ENCODE results near the gene FAAH.

Gene FAAH

GRCh38 chr1:46400421-46400820 lies 6.3 kb downstream of the FAAH start:
- no peak overlapping the region for H3K4me3 ChIP-seq (ENCODE audit: low read depth, low read length)

GRCh38 chr1:46401154-46401913 lies 7.2 kb downstream of the FAAH start:
- no peak overlapping the region for H3K4me3 ChIP-seq (ENCODE audit: low read depth, low read length)

GRCh38 chr1:46401964-46402626 lies 8.0 kb downstream of the FAAH start:
- no peak overlapping the region for H3K4me3 ChIP-seq (ENCODE audit: low read depth, low read length)

GRCh38 chr1:46403916-46404315 lies 9.8 kb downstream of the FAAH start:
- no peak overlapping the region for H3K4me3 ChIP-seq (ENCODE audit: low read depth, low read length)

GRCh38 chr1:46404482-46405196 lies 10.5 kb downstream of the FAAH start:
- no peak overlapping the region for H3K4me3 ChIP-seq (ENCODE audit: low read depth, low read length)

- H3K4me3 ChIP-seq (ENCODE audit: low read depth, low read length): no peak overlapping the region
Measured at GRCh38 chr1:46405197-46405555, 11.1 kb downstream of the FAAH start.

GRCh38 chr1:46405724-46406123 lies 11.6 kb downstream of the FAAH start:
- H3K4me3 ChIP-seq (ENCODE audit: low read depth, low read length): no peak overlapping the region

GRCh38 chr1:46406881-46407608 lies 12.9 kb downstream of the FAAH start:
- no peak overlapping the region for H3K4me3 ChIP-seq (ENCODE audit: low read depth, low read length)

GRCh38 chr1:46407636-46408035 lies 13.5 kb downstream of the FAAH start:
- no peak overlapping the region for H3K4me3 ChIP-seq (ENCODE audit: low read depth, low read length)

GRCh38 chr1:46408356-46409062 lies 14.4 kb downstream of the FAAH start:
- H3K4me3 ChIP-seq (ENCODE audit: low read depth, low read length): no peak overlapping the region

- H3K4me3 ChIP-seq (ENCODE audit: low read depth, low read length): no peak overlapping the region
Measured at GRCh38 chr1:46409063-46409372, 14.9 kb downstream of the FAAH start.

GRCh38 chr1:46410156-46411009 lies 16.3 kb downstream of the FAAH start:
- no peak overlapping the region for H3K4me3 ChIP-seq (ENCODE audit: low read depth, low read length)

- no peak overlapping the region for H3K4me3 ChIP-seq (ENCODE audit: low read depth, low read length)
Measured at GRCh38 chr1:46411010-46411405, 16.9 kb downstream of the FAAH start.

- H3K4me3 ChIP-seq (ENCODE audit: low read depth, low read length): no peak overlapping the region
Measured at GRCh38 chr1:46411601-46412341, 17.7 kb downstream of the FAAH start.

- H3K4me3 ChIP-seq (ENCODE audit: low read depth, low read length): no peak overlapping the region
Measured at GRCh38 chr1:46412893-46413595, 18.9 kb downstream of the FAAH start.

GRCh38 chr1:46413596-46413985 lies 19.5 kb downstream of the FAAH start:
- no peak overlapping the region for H3K4me3 ChIP-seq (ENCODE audit: low read depth, low read length)

- H3K4me3 ChIP-seq (ENCODE audit: low read depth, low read length): no peak overlapping the region
Measured at GRCh38 chr1:46415514-46415913, 21.4 kb downstream of the FAAH start.

GRCh38 chr1:46418976-46419375 lies 24.9 kb downstream of the FAAH start:
- H3K4me3 ChIP-seq (ENCODE audit: low read depth, low read length): no peak overlapping the region

- H3K4me3 ChIP-seq (ENCODE audit: low read depth, low read length): no peak overlapping the region
Measured at GRCh38 chr1:46420533-46420915, 26.4 kb downstream of the FAAH start.
